WTC11 (cell line): Measurements from ENCODE around the gene ACVR1B.

Experiments used
- CREB1 ChIP-seq: sonication (generic); formaldehyde crosslinking; IDR thresholded peaks from 2 replicates; pipeline ENCODE4 v1.8.0; 2023; ENCODE audit warnings: mild to moderate bottlenecking, missing genetic modification reagents
- OVOL2 ChIP-seq: fragments of 250-450 bp; sonication (Bioruptor Pico); IDR thresholded peaks from 2 replicates; pipeline ENCODE4 v1.9.0; 2021; ENCODE audit warnings: mild to moderate bottlenecking, borderline replicate concordance
- TCF7 ChIP-seq: sonication (generic); formaldehyde crosslinking; IDR thresholded peaks from 2 replicates; pipeline ENCODE4 v1.8.0; 2022; ENCODE audit warnings: mild to moderate bottlenecking, low read depth, missing genetic modification reagents, moderate library complexity
- ZNF416 ChIP-seq: fragments of 250-450 bp; sonication (Bioruptor Pico); IDR thresholded peaks from 2 replicates; pipeline ENCODE4 v1.9.0; 2021; ENCODE audit warnings: mild to moderate bottlenecking, inconsistent platforms
- TF ChIP-seq, protein P1 (sequence below): fragments of 200-600 bp; IDR thresholded peaks from 2 replicates; pipeline ENCODE4 v1.8.0; 2022; ENCODE audit warnings: antibody characterized with exemption
- TF ChIP-seq, protein P2 (sequence below): sonication (generic); formaldehyde crosslinking; conservative IDR thresholded peaks from 2 replicates; pipeline ENCODE4 v1.8.1; 2022; ENCODE audit warnings: mild to moderate bottlenecking, missing genetic modification reagents
- TF ChIP-seq, protein P3 (sequence below): sonication (generic); formaldehyde crosslinking; IDR thresholded peaks from 2 replicates; pipeline ENCODE4 v1.8.1; 2023; ENCODE audit warnings: mild to moderate bottlenecking, missing genetic modification reagents
- TF ChIP-seq, protein P4 (sequence below): sonication (generic); formaldehyde crosslinking; IDR thresholded peaks from 2 replicates; pipeline ENCODE4 v1.8.0; 2022; ENCODE audit warnings: missing genetic modification reagents

DNA sequence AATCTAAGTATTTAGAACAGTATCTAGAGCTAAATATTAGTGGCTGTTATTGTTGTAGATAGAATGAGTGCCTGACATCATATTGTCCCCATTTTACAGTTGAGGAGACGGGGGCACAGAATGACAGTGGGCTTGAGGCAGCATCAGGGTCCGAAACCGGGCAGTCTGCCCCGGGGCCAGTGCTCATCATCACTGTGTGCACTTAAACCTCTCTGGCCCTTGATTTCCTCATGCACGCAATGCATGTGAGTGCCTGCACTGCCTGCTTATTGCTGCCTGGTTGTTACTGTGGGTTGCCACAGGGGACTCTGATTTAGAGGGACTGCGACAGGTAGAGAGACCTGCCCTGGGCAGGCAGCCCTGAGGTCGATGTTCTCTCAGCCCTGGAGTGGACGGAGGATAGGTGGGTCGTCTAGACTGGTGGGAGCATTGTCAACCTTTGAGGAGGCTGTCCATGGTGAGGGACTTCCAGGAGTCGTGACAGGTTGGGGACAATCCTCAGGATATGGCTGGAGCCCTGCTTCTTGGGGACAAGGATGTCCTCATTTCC, 34.4 kb upstream of the ACVR1B start:
- no peak for TF ChIP-seq OVOL2 (CRISPR knock-in tag)
- no peak for TF ChIP-seq TCF7 (CRISPR knock-in tag)
- TF ChIP-seq, protein P1, sequence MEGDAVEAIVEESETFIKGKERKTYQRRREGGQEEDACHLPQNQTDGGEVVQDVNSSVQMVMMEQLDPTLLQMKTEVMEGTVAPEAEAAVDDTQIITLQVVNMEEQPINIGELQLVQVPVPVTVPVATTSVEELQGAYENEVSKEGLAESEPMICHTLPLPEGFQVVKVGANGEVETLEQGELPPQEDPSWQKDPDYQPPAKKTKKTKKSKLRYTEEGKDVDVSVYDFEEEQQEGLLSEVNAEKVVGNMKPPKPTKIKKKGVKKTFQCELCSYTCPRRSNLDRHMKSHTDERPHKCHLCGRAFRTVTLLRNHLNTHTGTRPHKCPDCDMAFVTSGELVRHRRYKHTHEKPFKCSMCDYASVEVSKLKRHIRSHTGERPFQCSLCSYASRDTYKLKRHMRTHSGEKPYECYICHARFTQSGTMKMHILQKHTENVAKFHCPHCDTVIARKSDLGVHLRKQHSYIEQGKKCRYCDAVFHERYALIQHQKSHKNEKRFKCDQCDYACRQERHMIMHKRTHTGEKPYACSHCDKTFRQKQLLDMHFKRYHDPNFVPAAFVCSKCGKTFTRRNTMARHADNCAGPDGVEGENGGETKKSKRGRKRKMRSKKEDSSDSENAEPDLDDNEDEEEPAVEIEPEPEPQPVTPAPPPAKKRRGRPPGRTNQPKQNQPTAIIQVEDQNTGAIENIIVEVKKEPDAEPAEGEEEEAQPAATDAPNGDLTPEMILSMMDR: no peak
- no peak for TF ChIP-seq CREB1
- TF ChIP-seq, protein P2, sequence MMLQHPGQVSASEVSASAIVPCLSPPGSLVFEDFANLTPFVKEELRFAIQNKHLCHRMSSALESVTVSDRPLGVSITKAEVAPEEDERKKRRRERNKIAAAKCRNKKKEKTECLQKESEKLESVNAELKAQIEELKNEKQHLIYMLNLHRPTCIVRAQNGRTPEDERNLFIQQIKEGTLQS (CRISPR knock-in tag): no peak
- TF ChIP-seq ZNF416 (CRISPR knock-in tag): no peak
- TF ChIP-seq, protein P3, sequence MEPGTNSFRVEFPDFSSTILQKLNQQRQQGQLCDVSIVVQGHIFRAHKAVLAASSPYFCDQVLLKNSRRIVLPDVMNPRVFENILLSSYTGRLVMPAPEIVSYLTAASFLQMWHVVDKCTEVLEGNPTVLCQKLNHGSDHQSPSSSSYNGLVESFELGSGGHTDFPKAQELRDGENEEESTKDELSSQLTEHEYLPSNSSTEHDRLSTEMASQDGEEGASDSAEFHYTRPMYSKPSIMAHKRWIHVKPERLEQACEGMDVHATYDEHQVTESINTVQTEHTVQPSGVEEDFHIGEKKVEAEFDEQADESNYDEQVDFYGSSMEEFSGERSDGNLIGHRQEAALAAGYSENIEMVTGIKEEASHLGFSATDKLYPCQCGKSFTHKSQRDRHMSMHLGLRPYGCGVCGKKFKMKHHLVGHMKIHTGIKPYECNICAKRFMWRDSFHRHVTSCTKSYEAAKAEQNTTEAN: no peak
- TF ChIP-seq, protein P4, sequence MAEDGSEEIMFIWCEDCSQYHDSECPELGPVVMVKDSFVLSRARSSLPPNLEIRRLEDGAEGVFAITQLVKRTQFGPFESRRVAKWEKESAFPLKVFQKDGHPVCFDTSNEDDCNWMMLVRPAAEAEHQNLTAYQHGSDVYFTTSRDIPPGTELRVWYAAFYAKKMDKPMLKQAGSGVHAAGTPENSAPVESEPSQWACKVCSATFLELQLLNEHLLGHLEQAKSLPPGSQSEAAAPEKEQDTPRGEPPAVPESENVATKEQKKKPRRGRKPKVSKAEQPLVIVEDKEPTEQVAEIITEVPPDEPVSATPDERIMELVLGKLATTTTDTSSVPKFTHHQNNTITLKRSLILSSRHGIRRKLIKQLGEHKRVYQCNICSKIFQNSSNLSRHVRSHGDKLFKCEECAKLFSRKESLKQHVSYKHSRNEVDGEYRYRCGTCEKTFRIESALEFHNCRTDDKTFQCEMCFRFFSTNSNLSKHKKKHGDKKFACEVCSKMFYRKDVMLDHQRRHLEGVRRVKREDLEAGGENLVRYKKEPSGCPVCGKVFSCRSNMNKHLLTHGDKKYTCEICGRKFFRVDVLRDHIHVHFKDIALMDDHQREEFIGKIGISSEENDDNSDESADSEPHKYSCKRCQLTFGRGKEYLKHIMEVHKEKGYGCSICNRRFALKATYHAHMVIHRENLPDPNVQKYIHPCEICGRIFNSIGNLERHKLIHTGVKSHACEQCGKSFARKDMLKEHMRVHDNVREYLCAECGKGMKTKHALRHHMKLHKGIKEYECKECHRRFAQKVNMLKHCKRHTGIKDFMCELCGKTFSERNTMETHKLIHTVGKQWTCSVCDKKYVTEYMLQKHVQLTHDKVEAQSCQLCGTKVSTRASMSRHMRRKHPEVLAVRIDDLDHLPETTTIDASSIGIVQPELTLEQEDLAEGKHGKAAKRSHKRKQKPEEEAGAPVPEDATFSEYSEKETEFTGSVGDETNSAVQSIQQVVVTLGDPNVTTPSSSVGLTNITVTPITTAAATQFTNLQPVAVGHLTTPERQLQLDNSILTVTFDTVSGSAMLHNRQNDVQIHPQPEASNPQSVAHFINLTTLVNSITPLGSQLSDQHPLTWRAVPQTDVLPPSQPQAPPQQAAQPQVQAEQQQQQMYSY: no peak
